Panc1 (cell line): Measurements from ENCODE around the gene CORO1C.

ENCODE experiments used
- CTCF ChIP-seq: fragments of 450-650 bp; IDR thresholded peaks from 2 replicates; pipeline ENCODE4 v1.5.1; 2017; ENCODE audit warnings: mild to moderate bottlenecking
- POLR2AphosphoS5 ChIP-seq: IDR thresholded peaks from 2 replicates; pipeline ENCODE4 v1.6.1; 2012; ENCODE audit warnings: mild to moderate bottlenecking, low read depth, low read length, moderate library complexity
- REST ChIP-seq, 2 experiments: IDR thresholded peaks; 2 replicates each; pipeline ENCODE4 v1.6.1; 2011 to 2012; ENCODE audit warnings: low read depth in 2 of 2, control low read depth in 1 of 2, low read length in 1 of 2, mild to moderate bottlenecking in 1 of 2, moderate library complexity in 1 of 2; ENCODE audit not compliant: insufficient read depth in 1 of 2
- SIN3A ChIP-seq: IDR thresholded peaks from 2 replicates; pipeline ENCODE4 v1.6.1; 2012; ENCODE audit warnings: low read depth, mild to moderate bottlenecking, low read length, moderate library complexity, borderline replicate concordance; ENCODE audit not compliant: insufficient read depth
- TCF7L2 ChIP-seq: IDR thresholded peaks from 2 replicates; pipeline ENCODE4 v1.6.1; 2011; ENCODE audit warnings: mild to moderate bottlenecking, low read depth, low read length, inconsistent platforms

GRCh38 chr12:108620236-108620879 is 111.0 kb downstream of the CORO1C start:
- TF ChIP-seq CTCF: no peak
- TF ChIP-seq POLR2AphosphoS5: no peak
- no peak for TF ChIP-seq REST (IDR thresholded peaks at IDR 0.05; ENCODE audit: insufficient read depth in 1 of 2, low read depth in 2 of 2, low read length in 1 of 2)
- no peak for TF ChIP-seq SIN3A
- TF ChIP-seq TCF7L2: no peak
